Neutrophil (primary cell): ENCODE results near the gene ATXN10.

Experiments used
- H3K27ac ChIP-seq: fragments of 200-600 bp; sonication (generic); 2 replicates; pipeline ENCODE4 v1.5.1; 2016; ENCODE audit warnings: mild to moderate bottlenecking, moderate library complexity
- H3K27me3 ChIP-seq: fragments of 200-600 bp; sonication (generic); 2 replicates; pipeline ENCODE4 v1.6.0; 2016; ENCODE audit warnings: mild to moderate bottlenecking
- H3K36me3 ChIP-seq: fragments of 200-600 bp; sonication (generic); 2 replicates; pipeline ENCODE4 v1.5.1; 2017
- H3K4me1 ChIP-seq, 2 experiments: fragments of 200-600 bp in 1 of 2; sonication (generic) in 1 of 2; 1 replicate in 1 of 2; 2 replicates in 1 of 2; pipeline versions ENCODE4 v1.5.1 to v1.6.1; 2013 to 2016; ENCODE audit warnings: low read depth in 1 of 2, low read length in 1 of 2, mild to moderate bottlenecking in 1 of 2, moderate library complexity in 1 of 2; ENCODE audit not compliant: control insufficient read depth in 1 of 2, insufficient read depth in 1 of 2
- H3K4me3 ChIP-seq, 2 experiments: fragments of 200-600 bp in 1 of 2; sonication (generic) in 1 of 2; 1 replicate in 1 of 2; 2 replicates in 1 of 2; pipeline ENCODE4 v1.5.1; 2013 to 2016; ENCODE audit warnings: low read depth in 1 of 2, low read length in 1 of 2, mild to moderate bottlenecking in 1 of 2, moderate library complexity in 1 of 2
- H3K9me3 ChIP-seq: fragments of 200-600 bp; sonication (generic); 2 replicates; pipeline ENCODE4 v1.5.1; 2016
- TF ChIP-seq, protein P1 (sequence below): fragments of 200-600 bp; sonication (generic); IDR thresholded peaks from 2 replicates; pipeline ENCODE4 v1.5.1; 2016; ENCODE audit warnings: antibody characterized with exemption

Gene ATXN10

DNA sequence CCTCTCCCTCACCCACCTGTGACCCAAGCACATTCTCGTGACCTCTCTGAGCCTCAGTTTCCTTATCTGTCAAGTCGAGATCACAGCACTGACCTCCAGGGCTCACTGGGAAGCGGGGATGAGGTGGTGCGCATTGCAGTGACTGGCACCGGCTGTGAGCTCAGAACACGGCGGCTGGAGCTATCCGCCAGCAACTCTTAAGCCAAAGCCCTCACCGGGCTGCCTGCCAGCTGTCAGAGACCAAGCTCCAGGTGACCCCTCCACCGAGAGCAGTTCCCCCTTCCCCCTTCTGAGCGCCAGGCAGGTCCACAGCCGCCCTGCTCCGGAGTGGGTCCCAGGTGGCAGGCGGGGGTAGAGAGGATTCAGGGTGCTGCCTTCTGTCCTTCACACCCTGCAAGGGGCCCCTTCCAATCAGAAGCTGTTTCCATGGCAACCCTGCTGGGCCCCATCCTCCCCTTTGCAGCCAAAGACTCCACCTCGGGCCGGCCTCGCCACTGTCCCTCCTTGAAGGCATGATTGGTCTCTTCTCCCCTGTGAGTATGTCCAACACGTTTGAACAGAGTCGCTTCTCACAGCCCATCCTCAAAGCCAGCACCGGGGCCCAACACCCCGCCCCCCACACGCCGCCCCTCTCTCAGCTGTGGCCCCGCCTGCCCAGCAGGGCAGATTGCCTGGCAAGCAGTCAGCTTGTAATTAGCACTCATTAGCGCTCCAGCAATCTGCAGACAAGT, 206.6 kb downstream of the ATXN10 start:
- Histone ChIP-seq H3K27me3 (peaks cover 100% of the 10 kb centered on the region), H3K4me1 (no peaks in the 10 kb centered on the region), H3K27ac (no peak overlapping the region), H3K9me3 (no peaks in the 10 kb centered on the region), H3K4me3 (no peak overlapping the region), H3K36me3 (no peaks in the 10 kb centered on the region)
- TF ChIP-seq, protein P1, sequence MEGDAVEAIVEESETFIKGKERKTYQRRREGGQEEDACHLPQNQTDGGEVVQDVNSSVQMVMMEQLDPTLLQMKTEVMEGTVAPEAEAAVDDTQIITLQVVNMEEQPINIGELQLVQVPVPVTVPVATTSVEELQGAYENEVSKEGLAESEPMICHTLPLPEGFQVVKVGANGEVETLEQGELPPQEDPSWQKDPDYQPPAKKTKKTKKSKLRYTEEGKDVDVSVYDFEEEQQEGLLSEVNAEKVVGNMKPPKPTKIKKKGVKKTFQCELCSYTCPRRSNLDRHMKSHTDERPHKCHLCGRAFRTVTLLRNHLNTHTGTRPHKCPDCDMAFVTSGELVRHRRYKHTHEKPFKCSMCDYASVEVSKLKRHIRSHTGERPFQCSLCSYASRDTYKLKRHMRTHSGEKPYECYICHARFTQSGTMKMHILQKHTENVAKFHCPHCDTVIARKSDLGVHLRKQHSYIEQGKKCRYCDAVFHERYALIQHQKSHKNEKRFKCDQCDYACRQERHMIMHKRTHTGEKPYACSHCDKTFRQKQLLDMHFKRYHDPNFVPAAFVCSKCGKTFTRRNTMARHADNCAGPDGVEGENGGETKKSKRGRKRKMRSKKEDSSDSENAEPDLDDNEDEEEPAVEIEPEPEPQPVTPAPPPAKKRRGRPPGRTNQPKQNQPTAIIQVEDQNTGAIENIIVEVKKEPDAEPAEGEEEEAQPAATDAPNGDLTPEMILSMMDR, result no peak

DNA sequence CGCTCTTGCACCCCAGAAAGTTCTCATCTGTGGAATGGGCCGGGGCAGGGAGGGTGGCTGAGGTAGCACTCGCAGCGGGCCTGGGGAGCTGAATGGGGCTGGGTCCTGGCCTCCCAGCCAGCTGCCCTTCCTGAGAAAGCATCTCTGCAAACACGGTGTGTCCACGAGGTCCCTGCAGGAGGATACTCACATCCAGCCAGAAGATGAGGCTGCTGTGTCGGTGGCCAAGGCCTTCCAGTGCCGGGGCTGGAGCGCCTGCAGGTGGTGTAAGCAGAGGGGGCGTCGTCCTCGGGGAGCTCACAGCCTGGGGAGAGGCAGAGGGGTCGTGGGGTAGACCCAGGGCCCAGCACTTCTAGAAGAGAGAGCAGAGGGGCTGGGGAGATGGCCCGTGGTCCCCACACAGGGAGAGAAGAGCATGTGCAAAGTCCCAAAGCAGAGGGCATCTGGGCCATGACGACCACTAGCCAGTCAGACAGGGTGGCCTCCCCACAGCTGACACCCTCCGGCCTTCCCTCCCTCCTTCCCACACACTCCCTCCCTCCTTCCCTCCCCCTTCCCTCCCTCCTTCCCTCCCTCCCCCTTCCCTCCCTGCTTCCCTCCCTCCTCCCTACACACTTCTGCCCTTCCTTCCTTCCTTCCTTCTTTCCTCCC, 207.4 kb downstream of the ATXN10 start:
- TF ChIP-seq, protein P1, result no peak
- H3K27me3 ChIP-seq, result peaks cover 94% of the 10 kb centered on the region
- H3K9me3 ChIP-seq, result no peaks in the 10 kb centered on the region
- no peak overlapping the region for H3K4me3 ChIP-seq
- no peak overlapping the region for H3K27ac ChIP-seq
- no peaks in the 10 kb centered on the region for H3K36me3 ChIP-seq
- H3K4me1 ChIP-seq, result no peaks in the 10 kb centered on the region

DNA sequence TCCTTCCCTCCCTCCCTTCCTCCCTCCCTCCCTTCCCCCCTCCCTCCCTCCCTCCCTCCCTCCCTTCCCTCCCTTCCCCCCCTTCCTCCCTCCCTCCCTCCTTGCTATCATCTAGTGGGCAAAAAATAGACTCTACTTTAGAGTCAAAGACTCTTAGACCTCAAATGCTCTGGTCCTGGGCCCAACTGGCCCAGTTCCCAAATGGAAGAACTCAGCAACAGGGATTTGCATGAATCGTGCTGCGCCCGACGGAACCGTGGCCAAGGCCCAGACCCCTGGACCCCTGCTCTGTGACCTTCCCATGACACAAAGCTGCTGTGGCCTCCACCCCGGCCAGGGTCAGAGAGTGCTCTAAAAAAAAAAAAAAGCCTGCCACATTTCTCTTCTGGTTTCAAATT, 207.9 kb downstream of the ATXN10 start:
- Histone ChIP-seq H3K36me3 (no peaks in the 10 kb centered on the region), H3K4me3 (no peak overlapping the region), H3K9me3 (no peaks in the 10 kb centered on the region), H3K4me1 (no peaks in the 10 kb centered on the region), H3K27me3 (peaks cover 94% of the 10 kb centered on the region), H3K27ac (no peak overlapping the region)
- TF ChIP-seq, protein P1, result no peak

- H3K9me3 ChIP-seq, result no peaks in the 10 kb centered on the region
- TF ChIP-seq, protein P1, result no peak
- no peaks in the 10 kb centered on the region for H3K36me3 ChIP-seq
- H3K27me3 ChIP-seq, result peaks cover 94% of the 10 kb centered on the region
- no peaks in the 10 kb centered on the region for H3K4me1 ChIP-seq
- H3K27ac ChIP-seq, result no peak overlapping the region
- no peak overlapping the region for H3K4me3 ChIP-seq
Measured at GRCh38 chr22:45880091-45880715, 208.6 kb downstream of the ATXN10 start.

DNA sequence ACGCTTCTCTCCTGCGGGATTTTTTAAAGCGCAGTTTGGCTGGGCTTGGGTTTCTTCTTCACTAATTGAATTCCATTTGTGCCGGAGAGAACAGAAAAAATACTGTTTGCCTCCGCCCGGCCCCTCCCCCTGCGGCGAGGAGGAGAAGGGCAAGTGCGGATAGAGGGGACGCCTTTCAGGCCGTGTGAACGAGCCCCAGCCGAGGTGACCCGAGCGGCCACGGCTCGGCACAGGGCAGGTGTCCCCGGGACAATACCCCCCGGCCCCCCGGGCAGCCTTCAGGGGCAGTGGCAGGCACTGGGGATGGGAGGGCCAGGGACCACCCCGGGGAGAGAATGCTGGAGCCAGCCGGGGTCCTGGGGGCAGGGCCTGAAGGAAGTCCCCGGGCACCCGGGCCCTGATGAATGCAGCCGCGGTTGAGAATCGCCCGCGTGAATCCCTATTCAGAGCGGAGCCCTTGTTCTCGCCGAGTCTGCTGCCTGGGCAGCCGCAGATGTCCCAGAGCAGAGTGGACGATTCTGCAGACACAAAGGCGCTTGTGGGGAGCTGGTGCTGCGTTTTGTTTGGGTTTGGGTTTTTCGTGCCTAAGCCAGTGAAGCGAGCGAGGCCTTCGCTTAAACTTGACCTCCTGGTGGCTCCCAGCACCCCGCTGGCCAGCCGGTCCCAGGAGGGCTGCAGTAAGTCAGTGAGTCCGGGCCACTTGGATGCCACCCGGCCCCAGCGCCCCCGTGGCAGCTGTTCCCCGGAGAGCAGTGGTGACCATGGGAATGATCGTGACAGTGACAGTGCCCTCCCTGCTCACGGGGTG, 209.3 kb downstream of the ATXN10 start:
- Histone ChIP-seq H3K4me3 (no peak overlapping the region), H3K4me1 (no peaks in the 10 kb centered on the region), H3K27me3 (peaks cover 87% of the 10 kb centered on the region), H3K27ac (no peak overlapping the region), H3K9me3 (no peaks in the 10 kb centered on the region), H3K36me3 (no peaks in the 10 kb centered on the region)
- TF ChIP-seq, protein P1, result no peak
